Osteoblast (primary cell): ENCODE data around the gene AIDA. TPM values are rescaled to one million over a fixed set of nuclear protein-coding genes. Genes with fewer than 3 reads are reported as not detected.
"Not testable (repeated sequence)": the region's sequence is repeated elsewhere in the genome, so short reads cannot be mapped to it uniquely, and the experiment has no call there.

ENCODE experiments used
- DNase-seq: peaks from one replicate; pipeline ENCODE4 v3.0.0; 2011; ENCODE audit warnings: low spot score, mixed read lengths; ENCODE audit not compliant: insufficient read length; ENCODE audit errors: missing footprints
- H2AFZ ChIP-seq: 2 replicates; pipeline ENCODE4 v1.6.0; 2011; ENCODE audit warnings: mild to moderate bottlenecking, low read length
- H3K27ac ChIP-seq: 2 replicates; pipeline ENCODE4 v1.5.1; 2011; ENCODE audit warnings: mild to moderate bottlenecking, low read depth, low read length, moderate library complexity
- H3K27me3 ChIP-seq: 2 replicates; pipeline ENCODE4 v1.6.0; 2012; ENCODE audit warnings: mild to moderate bottlenecking, control low read depth, inconsistent platforms, low read length, moderate library complexity; ENCODE audit not compliant: insufficient read depth
- H3K36me3 ChIP-seq: 2 replicates; pipeline ENCODE4 v1.5.1; 2011; ENCODE audit warnings: mild to moderate bottlenecking, low read length, control low read depth, moderate library complexity; ENCODE audit not compliant: insufficient read depth
- H3K4me1 ChIP-seq: 2 replicates; pipeline ENCODE4 v1.5.1; 2011; ENCODE audit warnings: mild to moderate bottlenecking, low read length, control low read depth, moderate library complexity; ENCODE audit not compliant: insufficient read depth
- H3K4me2 ChIP-seq: 2 replicates; pipeline ENCODE4 v1.6.0; 2011; ENCODE audit warnings: mild to moderate bottlenecking, low read length; ENCODE audit not compliant: insufficient read depth
- H3K4me3 ChIP-seq: fragments of 200-600 bp; sonication (generic); 3 replicates; pipeline ENCODE4 v1.5.1; 2012; ENCODE audit warnings: mild to moderate bottlenecking, low read length, inconsistent platforms; ENCODE audit not compliant: insufficient read depth
- H3K79me2 ChIP-seq: 2 replicates; pipeline ENCODE4 v1.6.0; 2012; ENCODE audit warnings: mild to moderate bottlenecking, low read length, control low read depth, inconsistent platforms; ENCODE audit not compliant: insufficient read depth
- H3K9me3 ChIP-seq: 2 replicates; pipeline ENCODE4 v1.5.1; 2011; ENCODE audit warnings: low read depth, low read length, control low read depth
- H4K20me1 ChIP-seq: 2 replicates; pipeline ENCODE4 v1.6.0; 2012; ENCODE audit warnings: mild to moderate bottlenecking, low read length, control low read depth; ENCODE audit not compliant: insufficient read depth
- total RNA-seq: library from RNA; depleted of rRNA; stranded (reverse); fragments of >200 nt; gene quantifications from 2 replicates; pipeline ENCODE4 v1.2.3, GENCODE V29; 2012
- TF ChIP-seq, protein P1 (sequence below): IDR thresholded peaks from 2 replicates; pipeline ENCODE4 v1.5.1; 2011; ENCODE audit warnings: mild to moderate bottlenecking, low read depth, low read length, moderate library complexity; ENCODE audit errors: extremely low read depth

Gene AIDA
- total RNA-seq, 1 donor, result 45.6 TPM

DNA sequence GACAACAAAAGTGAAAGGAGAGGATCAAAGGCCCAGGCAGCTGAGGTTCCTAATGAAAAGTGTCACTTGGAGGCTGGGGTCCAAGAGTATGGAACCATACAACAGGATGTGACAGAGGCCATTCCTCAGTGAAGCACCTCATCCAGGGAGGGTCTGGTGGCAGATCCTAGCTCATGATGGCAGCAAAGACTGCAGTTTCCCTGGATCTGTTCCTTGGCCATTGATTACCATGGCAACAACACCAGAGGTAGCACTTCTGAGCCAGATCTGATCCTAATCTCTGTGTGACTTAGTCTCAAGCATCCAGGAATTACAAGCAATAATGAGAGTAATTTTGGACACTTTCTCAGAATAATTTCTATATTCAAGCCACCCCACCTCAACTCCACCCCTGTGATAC, 37.6 kb upstream of the AIDA start:
- H3K4me1 ChIP-seq, result peaks cover 9% of the 10 kb centered on the region
- no peaks in the 10 kb centered on the region for H3K79me2 ChIP-seq
- no peak overlapping the region for H3K27ac ChIP-seq
- no peaks in the 10 kb centered on the region for H3K27me3 ChIP-seq
- no peak for DNase-seq
- H3K9me3 ChIP-seq, result no peaks in the 10 kb centered on the region
- no peaks in the 10 kb centered on the region for H3K36me3 ChIP-seq
- H2AFZ ChIP-seq, result no peak overlapping the region
- no peaks in the 10 kb centered on the region for H4K20me1 ChIP-seq
- no peak overlapping the region for H3K4me3 ChIP-seq
- TF ChIP-seq, protein P1, sequence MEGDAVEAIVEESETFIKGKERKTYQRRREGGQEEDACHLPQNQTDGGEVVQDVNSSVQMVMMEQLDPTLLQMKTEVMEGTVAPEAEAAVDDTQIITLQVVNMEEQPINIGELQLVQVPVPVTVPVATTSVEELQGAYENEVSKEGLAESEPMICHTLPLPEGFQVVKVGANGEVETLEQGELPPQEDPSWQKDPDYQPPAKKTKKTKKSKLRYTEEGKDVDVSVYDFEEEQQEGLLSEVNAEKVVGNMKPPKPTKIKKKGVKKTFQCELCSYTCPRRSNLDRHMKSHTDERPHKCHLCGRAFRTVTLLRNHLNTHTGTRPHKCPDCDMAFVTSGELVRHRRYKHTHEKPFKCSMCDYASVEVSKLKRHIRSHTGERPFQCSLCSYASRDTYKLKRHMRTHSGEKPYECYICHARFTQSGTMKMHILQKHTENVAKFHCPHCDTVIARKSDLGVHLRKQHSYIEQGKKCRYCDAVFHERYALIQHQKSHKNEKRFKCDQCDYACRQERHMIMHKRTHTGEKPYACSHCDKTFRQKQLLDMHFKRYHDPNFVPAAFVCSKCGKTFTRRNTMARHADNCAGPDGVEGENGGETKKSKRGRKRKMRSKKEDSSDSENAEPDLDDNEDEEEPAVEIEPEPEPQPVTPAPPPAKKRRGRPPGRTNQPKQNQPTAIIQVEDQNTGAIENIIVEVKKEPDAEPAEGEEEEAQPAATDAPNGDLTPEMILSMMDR, result no peak
- no peak overlapping the region for H3K4me2 ChIP-seq

DNA sequence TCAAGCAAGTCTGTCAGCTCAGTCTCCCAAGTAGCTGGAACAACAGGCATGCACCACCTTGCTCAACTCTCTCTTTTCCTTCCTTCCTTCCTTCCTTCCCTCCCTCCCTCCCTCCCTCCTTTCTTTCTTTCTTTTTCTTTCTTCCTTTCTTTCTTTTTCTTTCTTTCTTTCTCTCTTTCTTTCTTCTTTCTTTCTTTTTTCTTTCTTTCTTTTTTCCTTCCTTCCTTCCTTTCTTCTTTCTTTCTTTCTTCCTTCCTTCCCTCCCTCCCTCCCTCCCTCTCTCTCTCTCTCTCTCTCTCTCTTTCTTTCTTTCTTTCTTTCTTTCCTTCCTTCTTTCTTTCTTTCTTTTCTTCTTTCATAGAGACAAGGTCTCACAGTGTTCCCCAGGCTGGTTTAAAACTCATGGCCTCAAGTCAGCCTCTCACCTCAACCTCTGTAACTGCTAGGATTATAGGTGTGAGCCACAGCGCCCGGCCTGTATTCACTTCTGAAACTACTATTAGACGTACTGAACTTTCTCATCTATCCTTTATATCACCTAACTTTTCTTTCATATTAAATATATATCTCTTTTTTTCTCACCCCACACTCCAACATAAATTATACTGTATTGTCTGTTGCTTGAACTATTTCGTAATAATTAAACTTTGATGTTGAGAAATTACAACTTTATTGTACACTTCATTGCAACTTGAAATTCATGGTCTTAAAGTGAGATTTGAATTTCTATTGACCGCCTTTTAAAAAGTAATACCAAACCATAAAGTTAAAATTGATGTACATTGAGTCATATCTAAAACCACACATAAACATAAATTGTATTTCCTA, 29.6 kb upstream of the AIDA start:
- H3K4me1 ChIP-seq, H3K27me3 ChIP-seq, H3K36me3 ChIP-seq, H3K4me3 ChIP-seq, H4K20me1 ChIP-seq, H3K79me2 ChIP-seq, H2AFZ ChIP-seq, H3K27ac ChIP-seq, DNase-seq, H3K4me2 ChIP-seq, H3K9me3 ChIP-seq: not testable (repeated sequence)

DNA sequence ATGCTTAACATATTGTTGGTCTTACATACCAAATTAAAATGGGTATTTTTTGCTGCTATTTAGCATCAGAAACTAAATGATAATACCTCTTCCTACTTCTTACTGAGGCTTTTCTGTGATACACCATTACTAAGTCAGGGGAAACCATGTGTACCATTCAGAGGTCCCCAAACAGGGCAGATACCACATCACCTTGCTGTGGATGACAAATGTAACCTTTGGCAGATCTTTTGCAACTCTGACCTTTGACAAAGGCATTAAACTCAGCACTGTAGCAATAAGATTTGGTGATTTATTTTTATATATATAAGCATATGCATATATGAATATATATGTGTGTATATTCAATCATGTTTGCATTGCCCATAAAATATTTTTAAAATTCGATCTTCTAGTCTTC, 27.6 kb upstream of the AIDA start:
- TF ChIP-seq, protein P1, result no peak
- no peak overlapping the region for H3K27ac ChIP-seq
- H3K79me2 ChIP-seq, result no peaks in the 10 kb centered on the region
- H4K20me1 ChIP-seq, result no peaks in the 10 kb centered on the region
- H3K4me3 ChIP-seq, result no peak overlapping the region
- DNase-seq, result no peak
- no peak overlapping the region for H2AFZ ChIP-seq
- peaks cover 7% of the 10 kb centered on the region for H3K36me3 ChIP-seq
- no peak overlapping the region for H3K4me2 ChIP-seq
- no peaks in the 10 kb centered on the region for H3K9me3 ChIP-seq
- H3K27me3 ChIP-seq, result no peaks in the 10 kb centered on the region
- H3K4me1 ChIP-seq, result no peaks in the 10 kb centered on the region

DNA sequence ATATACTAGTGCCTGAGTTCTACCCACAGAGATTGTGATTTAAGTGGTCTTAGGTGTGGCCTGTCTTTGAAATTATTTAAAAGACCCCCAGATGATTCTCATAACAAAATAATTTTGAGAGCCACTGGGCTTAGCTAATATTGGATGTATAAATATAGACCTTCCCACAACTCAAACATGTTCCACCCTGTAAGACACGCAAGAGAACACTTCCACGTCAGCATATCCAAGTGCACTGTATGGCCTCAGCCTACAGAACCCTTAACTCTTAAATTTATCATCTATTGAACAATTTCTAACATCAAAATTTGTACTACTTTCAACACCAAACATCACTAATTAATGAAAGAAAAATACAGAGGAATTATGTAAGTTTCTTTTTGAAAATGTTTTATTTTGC, 27.2 kb upstream of the AIDA start:
- Histone ChIP-seq H3K4me2 (no peak overlapping the region), H3K4me3 (no peak overlapping the region), H2AFZ (no peak overlapping the region), H3K36me3 (peaks cover 11% of the 10 kb centered on the region), H3K4me1 (no peaks in the 10 kb centered on the region), H3K27ac (no peak overlapping the region), H3K79me2 (no peaks in the 10 kb centered on the region), H3K9me3 (no peaks in the 10 kb centered on the region), H3K27me3 (no peaks in the 10 kb centered on the region), H4K20me1 (no peaks in the 10 kb centered on the region)
- no peak for DNase-seq
- TF ChIP-seq, protein P1, result no peak
